Activated CD4-positive, alpha-beta T cell treated with anti-CD3 and anti-CD28 coated beads for 48 hours (primary cell): Measurements from ENCODE around the gene RBM3.

ENCODE experiments used
- DNase-seq: peaks from one replicate; pipeline ENCODE4 v3.0.0-alpha.2; 2020

The RBM3 gene

DNA sequence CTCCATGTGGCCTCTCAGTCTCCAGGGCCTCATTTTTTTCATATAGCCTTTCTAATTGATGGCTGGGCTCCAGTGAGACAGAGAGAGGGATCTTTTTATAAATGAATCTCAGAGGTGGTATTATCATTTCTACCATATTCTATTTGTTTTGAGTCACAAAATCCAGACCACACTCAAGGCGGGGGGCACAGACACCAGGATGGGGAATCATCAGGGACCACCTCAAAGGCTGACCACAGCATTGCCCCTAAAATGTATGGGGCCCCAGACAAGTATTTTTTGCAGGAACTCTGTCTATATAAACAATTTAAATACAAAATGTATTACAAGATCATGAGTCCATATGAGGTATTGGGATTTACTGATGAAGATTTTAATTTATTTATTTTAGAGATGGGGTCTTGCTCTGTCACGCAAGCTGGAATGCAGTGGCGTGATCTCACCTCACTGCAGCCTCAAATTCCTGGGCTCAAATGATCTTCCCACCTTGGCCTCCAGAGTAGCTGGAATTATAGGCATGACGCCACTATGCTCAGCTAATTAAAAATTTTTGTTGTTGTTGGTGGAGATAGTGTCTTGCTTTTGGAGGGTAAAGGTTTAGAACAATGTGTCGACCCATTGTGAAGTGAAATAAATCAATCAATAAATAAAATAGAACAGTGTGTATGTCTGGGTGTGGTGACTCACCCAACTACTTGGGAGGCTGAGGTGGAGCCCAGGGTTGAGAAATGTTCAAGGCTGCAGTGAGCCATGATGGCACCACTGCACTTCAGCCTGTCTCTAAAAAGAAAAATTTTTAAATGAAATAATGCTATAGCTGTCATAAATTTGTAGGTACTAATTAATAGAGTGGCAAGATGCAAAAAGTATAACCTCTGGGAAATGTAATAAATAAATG, 52.4 kb downstream of the RBM3 start:
- no peak for DNase-seq
